CD4-positive, alpha-beta T cell (primary cell): ENCODE data around the gene CGNL1. TPM values are rescaled to one million over a fixed set of nuclear protein-coding genes. Genes with fewer than 3 reads are reported as not detected.

Experiments
- ATAC-seq: fragments of 200-7000 bp; cut with Tn5 transposase; one replicate; pipeline ENCODE4 v1.10.0; 2022; ENCODE audit warnings: mild to moderate bottlenecking; ENCODE audit not compliant: poor library complexity
- CTCF ChIA-PET: fragments of 350-600 bp; sonication (Branson Sonifier 250); formaldehyde crosslinking; loops from one replicate; lab custom pipeline; 2021; ENCODE audit warnings: antibody characterized with exemption, inconsistent platforms; lab: Charles Lee
- POLR2A ChIA-PET: fragments of 350-600 bp; sonication (Branson Sonifier 250); formaldehyde crosslinking; loops from one replicate; lab custom pipeline; 2021; ENCODE audit warnings: antibody characterized with exemption, inconsistent platforms; lab: Charles Lee
- DNase-seq, 14 experiments: peaks; one replicate each; pipeline ENCODE4 v3.0.0-alpha.2; 2013 to 2020; ENCODE audit warnings: mixed read lengths in 2 of 14
- H3K27ac ChIP-seq, 2 donors: one replicate each; pipeline versions ENCODE4 v1.5.1 to v1.7.0; 2013; ENCODE audit warnings: low read length in 2 of 2, low read depth in 1 of 2, mild to moderate bottlenecking in 1 of 2
- H3K27me3 ChIP-seq, 2 experiments: 1 replicate in 1 of 2; 2 replicates in 1 of 2; pipeline versions ENCODE4 v1.6.1 to v1.7.0; 2013; ENCODE audit warnings: low read length in 2 of 2, control low read depth in 1 of 2, mild to moderate bottlenecking in 1 of 2, moderate library complexity in 1 of 2; ENCODE audit not compliant: insufficient read depth in 2 of 2, control insufficient read depth in 1 of 2
- H3K36me3 ChIP-seq: one replicate; pipeline ENCODE4 v1.6.1; 2013; ENCODE audit warnings: low read length, control low read depth; ENCODE audit not compliant: insufficient read depth
- H3K4me1 ChIP-seq: one replicate; pipeline ENCODE4 v1.6.1; 2013; ENCODE audit warnings: low read length, control low read depth; ENCODE audit not compliant: insufficient read depth
- H3K4me3 ChIP-seq: one replicate; pipeline ENCODE4 v1.5.1; 2013; ENCODE audit warnings: mild to moderate bottlenecking, low read length, moderate library complexity
- H3K9me3 ChIP-seq, 2 experiments: 1 replicate in 1 of 2; 2 replicates in 1 of 2; pipeline versions ENCODE4 v1.6.1 to v1.7.0; 2013; ENCODE audit warnings: low read length in 2 of 2, mild to moderate bottlenecking in 2 of 2, control low read depth in 1 of 2, moderate library complexity in 1 of 2; ENCODE audit not compliant: control insufficient read depth in 1 of 2, insufficient read depth in 1 of 2
- H3K27ac Mint-ChIP-seq: one replicate; pipeline ENCODE4 v1.8.0; 2020; ENCODE audit warnings: mixed read lengths
- H3K27me3 Mint-ChIP-seq: one replicate; pipeline ENCODE4 v1.8.0; 2021; ENCODE audit warnings: mixed read lengths
- H3K36me3 Mint-ChIP-seq: one replicate; pipeline ENCODE4 v1.8.0; 2021; ENCODE audit warnings: low read depth, mixed read lengths
- H3K4me1 Mint-ChIP-seq: one replicate; pipeline ENCODE4 v1.8.0; 2021; ENCODE audit warnings: low read depth, mixed read lengths
- H3K4me3 Mint-ChIP-seq: one replicate; pipeline ENCODE4 v1.8.0; 2020; ENCODE audit warnings: mild to moderate bottlenecking, mixed read lengths
- H3K9me3 Mint-ChIP-seq: one replicate; pipeline ENCODE4 v1.8.0; 2020; ENCODE audit warnings: mixed read lengths
- CTCF ChIP-seq: fragments of 200-600 bp; IDR thresholded peaks from one replicate; pipeline ENCODE4 v1.8.0; 2022; ENCODE audit warnings: antibody characterized with exemption, mild to moderate bottlenecking
- intact Hi-C, 2 experiments: fragments of 100-400 bp; cut with DNase I in 1 of 2; cut with micrococcal nuclease in 1 of 2; formaldehyde crosslinking; loops; one replicate each; pipeline versions ENCODE4 v1.15.1 to v1.9.0; 2023 to 2025; cut with DNase I, micrococcal nuclease
- total RNA-seq, 174 experiments: library from RNA in 2 of 174; stranded (reverse) in 2 of 174; gene quantifications; one replicate each; pipeline ENCODE4 v1.2.3 and lab custom pipeline; 2021 to 2026

Gene CGNL1
- total RNA-seq, 2 experiments from 2014 or later: not detected

- intact Hi-C loops: no loop called here
Measured at GRCh38 chr15:57468486-57468885, 92.2 kb downstream of the CGNL1 start.

GRCh38 chr15:57470543-57470942, 94.2 kb downstream of the CGNL1 start:
- H3K4me3 Mint-ChIP-seq: no peak overlapping the region
- no peak overlapping the region for H3K4me3 ChIP-seq
- no peak overlapping the region for H3K27ac Mint-ChIP-seq
- no peak for TF ChIP-seq CTCF
- no peaks in the 10 kb centered on the region for H3K4me1 Mint-ChIP-seq
- POLR2A ChIA-PET: no interaction called here
- H3K9me3 ChIP-seq: no peaks in the 10 kb centered on the region
- CTCF ChIA-PET: no interaction called here
- intact Hi-C loops: no loop called here
- H3K27ac ChIP-seq: no peak overlapping the region
- no peaks in the 10 kb centered on the region for H3K9me3 Mint-ChIP-seq
- peaks cover 0 to 6% of the 10 kb centered on the region in 2 experiments for H3K27me3 ChIP-seq
- no peaks in the 10 kb centered on the region for H3K36me3 Mint-ChIP-seq
- peaks cover 77% of the 10 kb centered on the region for H3K27me3 Mint-ChIP-seq
- ATAC-seq (no peak), DNase-seq (no peak)
- H3K4me1 ChIP-seq: no peaks in the 10 kb centered on the region
- no peaks in the 10 kb centered on the region for H3K36me3 ChIP-seq

More at GRCh38 chr15:57468486-57468885, 92.2 kb downstream of the CGNL1 start:
- H3K36me3 ChIP-seq: no peaks in the 10 kb centered on the region
- H3K4me3 ChIP-seq: no peak overlapping the region
- peaks cover 4 to 6% of the 10 kb centered on the region in 2 experiments for H3K27me3 ChIP-seq
- DNase-seq: no peak
- Mint-ChIP-seq H3K4me1 (no peaks in the 10 kb centered on the region), H3K9me3 (no peaks in the 10 kb centered on the region), H3K27ac (no peak overlapping the region), H3K36me3 (no peaks in the 10 kb centered on the region), H3K4me3 (no peak overlapping the region), H3K27me3 (peaks cover 66% of the 10 kb centered on the region)
- ChIA-PET POLR2A (no interaction called here), CTCF (no interaction called here)
- ATAC-seq: no peak
- H3K4me1 ChIP-seq: no peaks in the 10 kb centered on the region
- H3K27ac ChIP-seq: no peak overlapping the region
- H3K9me3 ChIP-seq: no peaks in the 10 kb centered on the region
- no peak for TF ChIP-seq CTCF

GRCh38 chr15:57472861-57473260, 96.6 kb downstream of the CGNL1 start:
- H3K27ac ChIP-seq: no peak overlapping the region
- no peaks in the 10 kb centered on the region for H3K9me3 ChIP-seq
- intact Hi-C loops: no loop called here
- no peaks in the 10 kb centered on the region for H3K36me3 ChIP-seq
- no peaks in the 10 kb centered on the region for H3K4me1 ChIP-seq
- CTCF ChIA-PET: no interaction called here
- Mint-ChIP-seq H3K27ac (no peak overlapping the region), H3K4me1 (no peaks in the 10 kb centered on the region), H3K27me3 (peaks cover 74% of the 10 kb centered on the region), H3K9me3 (no peaks in the 10 kb centered on the region), H3K4me3 (no peak overlapping the region), H3K36me3 (no peaks in the 10 kb centered on the region)
- no peak for TF ChIP-seq CTCF
- DNase-seq (no peak), ATAC-seq (no peak)
- POLR2A ChIA-PET: no interaction called here
- no peak overlapping the region for H3K4me3 ChIP-seq
- peaks cover 3 to 11% of the 10 kb centered on the region in 2 experiments for H3K27me3 ChIP-seq
